Stimulated activated CD4-positive, alpha-beta T cell treated with anti-CD3 and anti-CD28 coated beads, Interleukin-1b, Interleukin-23, amount 100 ng/mL, for 4 hours (primary cell): ENCODE results near the gene KBTBD13.
"Not testable (repeated sequence)": the region's sequence is repeated elsewhere in the genome, so short reads cannot be mapped to it uniquely, and the experiment has no call there.

ENCODE experiments used
- DNase-seq, 2 donors: peaks; one replicate each; pipeline ENCODE4 v3.0.0-alpha.2; 2020; ENCODE audit warnings: low read depth in 2 of 2

The KBTBD13 gene

GRCh38 chr15:65089206-65089824, 12.8 kb downstream of the KBTBD13 start:
- DNase-seq, result no peak

DNA sequence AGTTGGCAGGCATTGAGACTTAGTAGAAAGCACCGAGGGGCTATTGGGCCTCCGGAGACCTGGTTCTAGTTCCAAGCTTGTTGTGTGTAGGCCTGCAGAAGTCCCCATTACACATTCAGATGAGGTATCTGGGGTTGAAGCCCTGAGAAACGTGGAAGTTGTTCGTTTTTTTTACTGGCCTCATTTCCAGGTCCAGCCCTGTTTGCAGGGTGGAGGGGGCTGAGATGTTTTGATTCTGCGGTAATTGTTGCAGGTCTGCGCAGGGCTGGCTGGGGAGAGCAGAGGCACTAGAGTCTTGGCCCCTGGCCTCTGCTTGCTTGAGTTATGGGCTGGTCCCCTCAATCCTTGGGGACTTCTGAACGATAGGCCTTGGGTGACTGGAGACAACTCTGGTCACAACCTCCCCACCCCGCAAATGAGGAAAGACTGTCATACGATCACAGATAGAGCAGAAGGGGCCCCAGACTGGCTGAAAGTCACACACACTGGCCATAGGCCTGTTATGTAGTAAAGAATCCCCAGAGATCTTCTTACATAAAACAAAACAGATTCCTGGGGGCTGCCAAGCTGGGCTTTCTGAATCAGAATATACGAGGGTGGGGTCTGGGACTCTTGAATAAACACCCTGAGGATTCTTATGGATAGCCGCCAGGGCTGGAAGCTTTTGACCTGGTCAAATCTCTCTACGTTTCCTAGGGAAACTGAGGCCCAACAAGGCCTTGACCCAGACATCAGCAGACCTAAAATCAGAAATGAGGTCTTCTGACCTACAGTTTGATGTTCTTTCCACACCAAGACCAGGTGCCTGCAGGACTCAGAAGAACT, 15.6 kb downstream of the KBTBD13 start:
- no peak for DNase-seq

DNA sequence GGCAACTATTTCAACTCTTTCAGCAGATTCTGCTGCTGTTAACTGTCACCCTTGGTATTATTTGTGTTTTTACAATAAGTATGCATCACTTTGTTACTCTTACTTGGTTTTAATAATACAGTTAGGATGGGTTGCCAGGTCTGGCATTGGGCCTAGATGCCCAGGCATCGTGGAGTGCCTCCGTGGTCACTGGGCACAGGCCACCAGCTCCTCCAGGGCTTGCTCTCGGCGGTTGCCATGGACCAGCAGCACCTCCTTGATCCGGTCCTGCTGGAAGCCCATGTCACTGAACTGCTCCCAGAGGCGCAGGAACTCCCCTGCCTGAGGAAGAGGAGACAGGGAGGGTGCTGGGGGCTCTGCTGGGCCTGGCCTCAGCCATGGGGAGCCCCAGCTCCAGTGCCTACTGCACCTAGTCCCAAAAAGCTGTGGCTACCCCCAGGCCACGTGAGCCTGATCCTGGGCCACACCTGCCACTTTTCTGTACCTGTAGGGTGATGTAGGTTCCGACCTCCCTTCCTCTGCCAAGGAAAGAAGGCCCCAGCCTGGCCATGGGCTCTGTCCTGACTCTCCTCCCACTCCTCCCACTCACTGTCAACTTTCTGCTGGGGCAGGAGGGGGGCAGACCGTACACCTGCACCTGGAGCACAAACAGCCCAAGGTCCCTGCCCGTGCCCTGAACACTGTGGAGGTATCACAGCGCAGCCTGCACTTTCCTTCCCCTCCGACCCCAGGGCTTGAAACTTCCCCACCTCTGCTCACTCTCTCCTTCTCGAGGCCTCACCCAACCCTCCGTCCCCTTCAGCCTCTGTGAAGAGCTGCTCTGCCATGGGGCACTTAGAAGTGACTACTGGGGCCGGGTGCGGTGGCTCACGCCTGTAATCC, 16.6 kb downstream of the KBTBD13 start:
- no peak for DNase-seq

- DNase-seq, result not testable (repeated sequence)
These were observed 17.2 kb downstream of the KBTBD13 start for GRCh38 chr15:65093793-65094170.

DNA sequence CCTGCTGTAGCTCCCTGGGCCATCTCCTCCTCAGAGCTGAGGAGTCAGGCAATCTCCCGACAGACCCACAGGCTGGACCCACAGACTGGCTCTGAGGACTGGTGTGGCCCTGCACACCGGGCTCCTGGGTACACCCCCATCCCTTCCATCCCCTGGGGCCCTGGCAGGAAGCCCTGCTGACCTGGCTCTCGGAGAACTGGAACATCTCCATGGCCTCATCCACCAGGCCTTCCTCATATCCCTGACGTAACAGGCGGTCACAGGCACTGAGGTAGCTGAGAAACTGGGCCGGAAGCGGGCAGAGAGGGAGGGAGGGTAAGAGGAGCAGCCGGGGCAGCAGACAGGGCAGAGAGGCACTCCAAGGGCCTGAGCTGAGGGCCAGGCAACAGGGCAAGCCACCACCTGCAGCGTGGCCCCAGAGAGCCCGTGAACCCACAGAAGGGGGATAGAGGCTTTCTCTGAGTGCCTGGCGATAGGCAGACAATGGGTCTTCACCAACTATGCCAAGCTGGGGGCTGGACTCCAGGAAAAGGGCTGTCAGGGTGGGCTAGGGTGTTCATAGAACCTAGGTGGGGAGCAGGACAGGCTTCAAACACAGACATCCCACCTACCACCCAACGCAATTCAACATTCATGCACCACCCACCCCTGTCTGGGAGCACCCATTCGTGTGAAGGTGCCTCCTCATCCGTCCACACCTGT, 17.9 kb downstream of the KBTBD13 start:
- no peak for DNase-seq

- DNase-seq, result no peak
These were observed 18.6 kb downstream of the KBTBD13 start for GRCh38 chr15:65095011-65095746.

- DNase-seq, result no peak
These were observed 19.2 kb downstream of the KBTBD13 start for GRCh38 chr15:65095747-65096104.

DNA sequence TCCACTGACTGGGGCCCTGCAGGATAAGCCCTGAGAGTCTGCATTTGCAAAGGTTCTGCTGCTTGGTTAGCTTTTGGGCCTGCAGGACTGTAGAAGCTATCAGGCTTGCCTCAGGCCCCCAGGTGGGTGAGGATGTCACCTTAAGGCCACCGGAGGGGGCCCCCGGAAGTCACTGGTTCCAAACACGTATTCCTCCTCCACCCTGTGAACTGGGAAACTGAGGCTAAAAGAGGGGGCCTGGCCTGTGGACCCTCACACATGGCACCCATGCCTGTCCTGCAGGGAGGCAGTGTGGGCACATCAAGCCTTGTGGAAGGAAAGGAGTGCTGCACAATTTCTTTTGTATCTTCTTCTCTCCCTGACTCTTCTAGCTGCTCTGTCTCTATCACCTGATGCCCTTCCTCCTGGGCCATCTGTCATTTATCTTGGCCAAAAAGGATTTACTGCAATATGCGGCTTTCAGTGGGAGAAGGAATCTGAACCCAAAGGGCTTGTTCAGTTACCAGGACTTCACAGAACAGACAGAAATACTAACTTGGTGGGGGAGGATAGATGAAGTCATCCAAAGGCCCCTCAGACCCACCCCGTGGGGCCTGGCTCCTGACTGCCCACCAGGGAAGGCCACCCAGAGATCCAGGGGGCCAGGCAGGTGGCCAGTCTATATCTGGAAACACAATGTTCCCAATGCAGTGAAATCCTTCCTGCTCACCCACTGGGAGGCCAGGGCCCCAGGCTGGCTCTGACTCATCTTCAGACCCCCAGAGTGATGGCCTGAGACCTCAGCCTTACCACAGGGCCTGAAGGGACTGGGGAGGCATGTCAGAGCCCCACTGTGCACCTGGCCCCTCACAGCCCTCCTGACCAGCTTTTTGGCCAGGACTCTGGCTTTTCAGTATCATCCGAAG, 20.2 kb downstream of the KBTBD13 start:
- DNase-seq, result no peak

DNA sequence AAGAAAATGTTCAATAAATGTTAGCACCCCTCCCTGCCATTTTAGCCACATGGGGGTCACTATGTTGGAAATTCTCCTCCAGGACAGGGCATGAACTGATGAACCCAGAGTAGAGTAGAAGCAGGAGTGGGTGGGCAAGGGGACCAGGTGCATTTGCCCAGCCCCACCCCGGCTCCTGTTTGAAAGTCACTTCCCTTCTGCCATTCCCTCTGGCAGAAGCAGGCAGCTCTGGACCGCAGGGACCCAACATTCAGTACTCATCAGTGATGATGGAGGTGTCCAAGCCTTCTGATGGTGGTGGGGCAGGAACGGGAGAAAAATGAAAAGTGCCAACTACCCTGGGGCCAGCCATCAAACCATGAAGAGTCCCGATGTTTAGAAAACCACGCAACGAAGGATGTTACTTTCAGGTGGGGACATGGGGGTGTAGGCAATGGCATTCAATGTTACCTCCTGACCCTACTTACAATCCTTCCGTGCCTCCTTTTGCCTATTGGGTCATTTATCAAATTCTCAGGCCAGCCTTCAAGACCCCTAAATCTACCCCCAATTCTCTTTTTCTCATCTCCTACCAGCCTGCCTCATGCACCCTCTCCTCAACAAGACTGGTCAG, 21.2 kb downstream of the KBTBD13 start:
- no peak for DNase-seq

DNA sequence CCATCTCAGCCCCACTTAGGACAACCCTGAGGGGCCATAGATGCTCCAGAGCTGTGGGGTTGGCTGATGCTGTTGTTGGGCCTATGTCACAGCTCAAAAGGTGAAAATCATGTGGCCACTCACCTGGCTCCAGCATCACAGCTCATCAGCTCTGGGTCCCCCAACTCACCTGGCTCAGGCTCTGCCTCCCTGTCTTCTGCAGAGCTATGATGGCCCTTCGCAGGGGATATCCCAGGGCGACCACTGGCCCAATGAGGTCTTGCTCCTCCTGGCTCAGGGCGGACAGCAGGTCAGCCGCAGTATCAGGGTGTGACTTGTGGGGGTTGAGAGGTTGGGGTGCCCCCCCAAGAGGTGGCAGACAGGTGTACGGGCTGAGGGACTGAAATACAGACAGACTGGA, 22.8 kb downstream of the KBTBD13 start:
- no peak for DNase-seq

GRCh38 chr15:65099801-65100200, 23.3 kb downstream of the KBTBD13 start:
- not testable (repeated sequence) for DNase-seq

GRCh38 chr15:65100442-65100841, 23.9 kb downstream of the KBTBD13 start:
- no peak for DNase-seq

- peak; percentile 28 to 40 for DNase-seq
These were observed 24.9 kb downstream of the KBTBD13 start for GRCh38 chr15:65101411-65101890.

DNA sequence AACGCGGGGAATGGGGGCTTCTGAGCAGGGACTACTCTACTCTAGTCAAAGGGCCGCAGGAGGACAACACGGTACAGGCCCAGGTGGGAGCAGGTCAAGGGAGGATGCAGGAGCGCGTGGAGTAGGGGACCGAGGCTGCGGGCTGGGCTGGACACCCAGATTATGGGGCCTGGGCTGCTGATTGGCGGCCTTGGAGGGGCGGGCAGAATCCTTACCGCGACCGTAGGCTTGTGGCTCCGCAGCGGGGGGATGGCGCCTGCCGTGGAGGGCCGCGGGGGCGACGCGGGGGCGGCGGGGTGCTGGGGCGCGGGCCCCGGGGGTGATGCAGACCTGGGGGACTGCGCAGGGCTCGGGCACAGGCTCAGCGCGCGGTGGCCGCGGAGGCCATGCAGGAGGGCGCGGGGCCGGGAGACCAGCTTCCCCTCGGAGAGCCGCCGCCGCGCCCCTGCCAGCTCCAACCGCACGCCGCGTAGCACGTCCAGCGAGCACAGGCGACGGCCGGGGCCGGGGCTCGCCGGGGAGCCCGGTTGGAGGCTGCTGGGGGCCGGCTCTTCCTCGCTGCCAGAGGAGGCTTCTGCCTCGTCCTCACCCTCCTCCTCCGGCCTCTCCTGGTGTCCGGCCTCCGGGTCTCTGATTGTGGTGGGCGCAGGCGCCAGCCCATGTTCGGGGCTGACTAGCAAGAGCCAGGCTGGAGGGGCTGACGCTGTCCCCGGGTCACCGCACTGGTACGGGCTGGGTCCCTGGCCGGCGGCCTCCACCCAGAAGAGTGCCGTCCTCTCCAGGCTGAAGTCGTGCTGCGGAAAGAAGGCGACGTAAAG, 25.6 kb downstream of the KBTBD13 start:
- no peak for DNase-seq

- no peak for DNase-seq
These were observed 26.4 kb downstream of the KBTBD13 start for GRCh38 chr15:65102912-65103311.

DNA sequence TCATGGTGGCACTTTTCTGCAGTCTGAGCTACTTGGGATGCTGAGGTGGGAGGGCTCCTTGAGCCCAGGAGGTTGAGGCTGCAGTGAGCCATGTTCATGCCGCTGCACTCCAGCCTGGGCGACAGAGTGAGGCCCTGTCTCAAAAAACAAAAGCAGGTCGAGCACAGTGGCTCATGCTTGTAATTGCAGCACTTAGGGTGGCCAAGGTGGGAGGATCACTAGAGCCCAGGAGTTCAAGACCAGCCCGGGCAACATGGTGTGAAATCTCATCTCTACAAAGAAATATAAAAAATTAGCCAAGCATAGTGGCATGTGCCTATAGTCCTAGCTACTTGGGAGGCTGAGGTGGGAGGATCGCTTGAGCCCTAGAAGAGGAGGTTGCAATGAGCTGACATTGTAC, 28.5 kb downstream of the KBTBD13 start:
- DNase-seq, result no peak

- DNase-seq, result no peak
These were observed 29.6 kb downstream of the KBTBD13 start for GRCh38 chr15:65106011-65106590.

DNA sequence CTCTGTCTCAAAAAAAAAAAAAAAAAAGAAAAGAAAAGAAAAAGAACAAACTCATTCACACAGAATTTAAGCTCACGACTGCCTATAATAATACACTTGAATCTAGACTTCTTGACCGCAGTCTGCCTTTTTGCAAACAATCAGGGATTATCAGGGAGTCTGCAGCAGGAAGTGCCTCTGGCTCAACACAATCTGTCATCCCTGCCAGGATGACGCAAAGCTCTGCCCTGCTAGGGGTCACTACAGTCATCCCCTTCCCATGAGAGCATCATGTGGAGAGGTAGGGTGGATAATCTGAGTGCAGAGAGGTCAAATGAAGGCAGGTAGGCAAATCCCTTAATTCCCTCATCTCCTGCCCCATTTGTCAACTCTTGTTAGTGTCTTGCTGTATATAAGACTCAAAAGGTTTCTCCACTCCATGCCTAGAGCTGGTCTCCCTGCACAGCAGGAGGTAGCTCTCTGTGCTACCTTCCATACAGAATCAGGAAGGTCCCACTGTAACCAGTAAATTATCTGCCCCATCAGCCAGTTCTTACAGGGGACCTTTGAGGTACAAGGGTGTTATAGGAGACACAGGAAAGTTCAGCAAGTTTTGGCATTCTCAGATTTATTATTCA, 34.2 kb downstream of the KBTBD13 start:
- DNase-seq, result no peak
